OCI-LY7 (cell line): ENCODE results near the gene FGFBP2.

ENCODE experiments used
- EZH2phosphoT487 ChIP-seq: fragments of 200-600 bp; sonication (generic); IDR thresholded peaks from 2 replicates; pipeline ENCODE4 v1.6.1; 2018; ENCODE audit warnings: low read depth, borderline replicate concordance, mild to moderate bottlenecking, mixed run types, antibody characterized with exemption, low read length, moderate library complexity, mixed read lengths
- TF ChIP-seq, protein P1 (sequence below): fragments of 200-600 bp; sonication (generic); conservative IDR thresholded peaks from 2 replicates; pipeline ENCODE4 v1.5.1; 2014; ENCODE audit warnings: mild to moderate bottlenecking, antibody characterized with exemption, low read length, moderate library complexity, mixed read lengths

- TF ChIP-seq, protein P1, sequence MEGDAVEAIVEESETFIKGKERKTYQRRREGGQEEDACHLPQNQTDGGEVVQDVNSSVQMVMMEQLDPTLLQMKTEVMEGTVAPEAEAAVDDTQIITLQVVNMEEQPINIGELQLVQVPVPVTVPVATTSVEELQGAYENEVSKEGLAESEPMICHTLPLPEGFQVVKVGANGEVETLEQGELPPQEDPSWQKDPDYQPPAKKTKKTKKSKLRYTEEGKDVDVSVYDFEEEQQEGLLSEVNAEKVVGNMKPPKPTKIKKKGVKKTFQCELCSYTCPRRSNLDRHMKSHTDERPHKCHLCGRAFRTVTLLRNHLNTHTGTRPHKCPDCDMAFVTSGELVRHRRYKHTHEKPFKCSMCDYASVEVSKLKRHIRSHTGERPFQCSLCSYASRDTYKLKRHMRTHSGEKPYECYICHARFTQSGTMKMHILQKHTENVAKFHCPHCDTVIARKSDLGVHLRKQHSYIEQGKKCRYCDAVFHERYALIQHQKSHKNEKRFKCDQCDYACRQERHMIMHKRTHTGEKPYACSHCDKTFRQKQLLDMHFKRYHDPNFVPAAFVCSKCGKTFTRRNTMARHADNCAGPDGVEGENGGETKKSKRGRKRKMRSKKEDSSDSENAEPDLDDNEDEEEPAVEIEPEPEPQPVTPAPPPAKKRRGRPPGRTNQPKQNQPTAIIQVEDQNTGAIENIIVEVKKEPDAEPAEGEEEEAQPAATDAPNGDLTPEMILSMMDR, result no peak
- TF ChIP-seq EZH2phosphoT487, result no peak
Observed at GRCh38 chr4:15912961-15913630, 49.9 kb downstream of the FGFBP2 start.
